Measurements from ENCODE around the gene ROBO2. TPM values are rescaled to one million over a fixed set of nuclear protein-coding genes. Genes with fewer than 3 reads are reported as not detected.

Gene ROBO2
- total and polyA plus RNA-seq, 4 donors: 0.30 to 72.4 (median 3.3) TPM

DNA sequence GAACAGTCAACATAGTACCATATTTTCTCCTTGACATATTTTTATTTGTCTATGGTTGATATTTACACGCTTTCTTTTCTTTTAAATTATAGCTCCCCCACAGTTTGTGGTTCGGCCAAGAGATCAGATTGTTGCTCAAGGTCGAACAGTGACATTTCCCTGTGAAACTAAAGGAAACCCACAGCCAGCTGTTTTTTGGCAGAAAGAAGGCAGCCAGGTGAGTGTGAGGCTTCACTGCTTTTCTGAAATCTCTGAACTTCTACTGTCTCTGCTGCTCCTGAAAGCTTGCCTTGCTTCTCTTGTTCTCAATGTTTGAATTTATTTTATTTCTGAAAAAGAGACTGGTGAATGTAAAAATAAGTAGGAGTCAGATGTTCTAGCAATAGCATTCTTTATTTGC lies 506.3 kb downstream of the ROBO2 start:
- Histone ChIP-seq H3K4me1 (ENCODE audit: control insufficient read depth in 5 of 5, insufficient read depth in 5 of 5, low read length in 5 of 5) (peaks cover 0 to 8% (median 0%) of the 10 kb centered on the region in 5 donors), H3K27me3 (ENCODE audit: control insufficient read depth in 3 of 3, insufficient read depth in 3 of 3, low read length in 2 of 3) (peaks cover 0 to 3% (median 0%) of the 10 kb centered on the region in 3 donors), H3K9me3 (ENCODE audit: control insufficient read depth in 4 of 4, insufficient read depth in 3 of 4, low read length in 3 of 4) (no peaks in the 10 kb centered on the region), H3K4me3 (no peak overlapping the region), H3K27ac (ENCODE audit: low read depth in 1 of 2, low read length in 1 of 2) (no peak overlapping the region), H3K36me3 (ENCODE audit: control insufficient read depth in 4 of 4, insufficient read depth in 4 of 4, low read length in 4 of 4) (peaks cover 0 to 14% (median 2%) of the 10 kb centered on the region in 4 donors), H3K9ac (ENCODE audit: insufficient read depth in 1 of 2, low read length in 2 of 2) (no peak overlapping the region)
- 77 to 85% methylated on average over 3 of the region's 3 CpGs for WGBS, 2 donors
- TF ChIP-seq, protein P1, sequence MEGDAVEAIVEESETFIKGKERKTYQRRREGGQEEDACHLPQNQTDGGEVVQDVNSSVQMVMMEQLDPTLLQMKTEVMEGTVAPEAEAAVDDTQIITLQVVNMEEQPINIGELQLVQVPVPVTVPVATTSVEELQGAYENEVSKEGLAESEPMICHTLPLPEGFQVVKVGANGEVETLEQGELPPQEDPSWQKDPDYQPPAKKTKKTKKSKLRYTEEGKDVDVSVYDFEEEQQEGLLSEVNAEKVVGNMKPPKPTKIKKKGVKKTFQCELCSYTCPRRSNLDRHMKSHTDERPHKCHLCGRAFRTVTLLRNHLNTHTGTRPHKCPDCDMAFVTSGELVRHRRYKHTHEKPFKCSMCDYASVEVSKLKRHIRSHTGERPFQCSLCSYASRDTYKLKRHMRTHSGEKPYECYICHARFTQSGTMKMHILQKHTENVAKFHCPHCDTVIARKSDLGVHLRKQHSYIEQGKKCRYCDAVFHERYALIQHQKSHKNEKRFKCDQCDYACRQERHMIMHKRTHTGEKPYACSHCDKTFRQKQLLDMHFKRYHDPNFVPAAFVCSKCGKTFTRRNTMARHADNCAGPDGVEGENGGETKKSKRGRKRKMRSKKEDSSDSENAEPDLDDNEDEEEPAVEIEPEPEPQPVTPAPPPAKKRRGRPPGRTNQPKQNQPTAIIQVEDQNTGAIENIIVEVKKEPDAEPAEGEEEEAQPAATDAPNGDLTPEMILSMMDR (IDR thresholded peaks at IDR 0.05; ENCODE audit: control extremely low read depth, extremely low read depth): no peak
- ATAC-seq (ENCODE audit: insufficient read depth, low FRiP score) (no peak), DNase-seq (no peak)

DNA sequence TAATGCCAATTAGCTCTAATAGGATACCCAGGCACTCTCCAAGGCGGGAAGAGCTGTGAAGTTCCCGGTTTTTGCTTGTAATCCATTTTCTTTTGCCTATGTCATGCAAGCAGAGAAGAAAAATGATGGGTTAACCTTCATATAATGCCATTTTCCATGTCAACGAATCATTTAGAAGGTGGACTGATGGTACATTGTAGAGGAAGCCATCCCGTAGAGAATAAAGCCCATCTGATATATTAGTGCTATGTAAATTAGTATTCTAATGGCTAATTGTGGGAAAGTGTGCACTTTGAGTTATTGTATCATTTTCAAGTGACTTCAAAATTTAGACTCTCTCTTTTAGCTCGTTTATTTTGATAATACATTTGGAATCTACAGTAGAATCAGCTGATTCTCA lies 509.1 kb downstream of the ROBO2 start:
- Histone ChIP-seq H3K4me1 (ENCODE audit: control insufficient read depth in 5 of 5, insufficient read depth in 5 of 5, low read length in 5 of 5) (no peaks in the 10 kb centered on the region), H3K4me3 (no peak overlapping the region), H3K27me3 (ENCODE audit: control insufficient read depth in 3 of 3, insufficient read depth in 3 of 3, low read length in 2 of 3) (peaks cover 0 to 3% (median 0%) of the 10 kb centered on the region in 3 donors), H3K9ac (ENCODE audit: insufficient read depth in 1 of 2, low read length in 2 of 2) (no peak overlapping the region), H3K36me3 (ENCODE audit: control insufficient read depth in 4 of 4, insufficient read depth in 4 of 4, low read length in 4 of 4) (peaks cover 0 to 24% (median 8%) of the 10 kb centered on the region in 4 donors), H3K9me3 (ENCODE audit: control insufficient read depth in 4 of 4, insufficient read depth in 3 of 4, low read length in 3 of 4) (no peaks in the 10 kb centered on the region), H3K27ac (ENCODE audit: low read depth in 1 of 2, low read length in 1 of 2) (no peak overlapping the region)
- TF ChIP-seq, protein P1 (IDR thresholded peaks at IDR 0.05; ENCODE audit: control extremely low read depth, extremely low read depth): no peak
- DNase-seq (no peak), ATAC-seq (ENCODE audit: insufficient read depth, low FRiP score) (no peak)
- 84 to 85% methylated on average over 5 of the region's 5 CpGs for WGBS, 2 donors

DNA sequence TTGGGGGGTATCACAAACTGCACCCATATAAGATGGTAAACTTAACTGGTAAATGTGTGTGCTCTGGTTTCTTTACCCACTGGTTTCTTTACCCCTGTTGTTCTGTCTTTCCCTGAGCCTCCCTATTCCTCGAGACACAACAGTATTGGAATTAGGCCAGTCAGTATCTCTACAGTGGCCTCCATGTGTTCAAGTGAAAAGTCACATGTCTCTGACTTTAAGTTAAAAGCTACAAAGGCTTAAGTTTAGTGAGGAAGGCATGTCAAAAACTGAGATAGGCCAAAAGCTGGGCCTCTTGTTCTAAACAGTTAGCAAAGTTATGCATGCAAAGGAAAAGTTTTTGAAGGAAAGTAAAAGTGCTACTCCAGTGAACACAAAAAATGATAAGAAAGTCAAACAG lies 513.3 kb downstream of the ROBO2 start:
- Histone ChIP-seq H3K4me1 (ENCODE audit: control insufficient read depth in 5 of 5, insufficient read depth in 5 of 5, low read length in 5 of 5) (no peaks in the 10 kb centered on the region), H3K36me3 (ENCODE audit: control insufficient read depth in 4 of 4, insufficient read depth in 4 of 4, low read length in 4 of 4) (peaks cover 0 to 21% (median 7%) of the 10 kb centered on the region in 4 donors), H3K27ac (ENCODE audit: low read depth in 1 of 2, low read length in 1 of 2) (no peak overlapping the region), H3K27me3 (ENCODE audit: control insufficient read depth in 3 of 3, insufficient read depth in 3 of 3, low read length in 2 of 3) (peaks cover 0 to 3% (median 0%) of the 10 kb centered on the region in 3 donors), H3K9ac (ENCODE audit: insufficient read depth in 1 of 2, low read length in 2 of 2) (no peak overlapping the region), H3K4me3 (no peak overlapping the region), H3K9me3 (ENCODE audit: control insufficient read depth in 4 of 4, insufficient read depth in 3 of 4, low read length in 3 of 4) (no peaks in the 10 kb centered on the region)
- 79 to 94% methylated on average over 1 of the region's 1 CpG for WGBS, 2 donors
- DNase-seq: no peak
- no peak for ATAC-seq (ENCODE audit: insufficient read depth, low FRiP score)
- TF ChIP-seq, protein P1 (IDR thresholded peaks at IDR 0.05; ENCODE audit: control extremely low read depth, extremely low read depth): no peak

DNA sequence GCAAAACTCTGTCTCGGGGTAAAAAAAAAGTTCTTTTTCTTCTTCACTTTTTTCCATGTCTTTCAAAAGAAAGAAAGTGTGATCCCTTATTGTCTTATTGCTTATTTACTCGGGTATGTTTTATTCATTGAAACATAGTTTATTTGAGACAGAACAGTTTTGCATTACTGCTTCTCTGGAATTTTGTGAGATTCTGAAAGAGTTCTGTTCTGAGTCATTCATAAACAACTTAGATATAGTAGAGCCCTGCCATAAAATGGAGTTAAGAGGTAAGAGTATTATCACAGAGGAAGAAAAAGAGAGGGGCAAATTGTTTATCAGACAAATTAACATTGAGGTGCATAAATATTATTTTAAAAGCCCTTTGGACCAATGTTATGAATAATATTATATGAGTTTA lies 522.2 kb downstream of the ROBO2 start:
- no peaks in the 10 kb centered on the region for H3K4me1 ChIP-seq (ENCODE audit: control insufficient read depth in 5 of 5, insufficient read depth in 5 of 5, low read length in 5 of 5)
- H3K9me3 ChIP-seq (ENCODE audit: control insufficient read depth in 4 of 4, insufficient read depth in 3 of 4, low read length in 3 of 4): no peaks in the 10 kb centered on the region
- TF ChIP-seq, protein P1 (IDR thresholded peaks at IDR 0.05; ENCODE audit: control extremely low read depth, extremely low read depth): no peak
- H3K27ac ChIP-seq (ENCODE audit: low read depth in 1 of 2, low read length in 1 of 2): no peak overlapping the region
- no peak overlapping the region for H3K9ac ChIP-seq (ENCODE audit: insufficient read depth in 1 of 2, low read length in 2 of 2)
- H3K36me3 ChIP-seq (ENCODE audit: control insufficient read depth in 4 of 4, insufficient read depth in 4 of 4, low read length in 4 of 4): peaks cover 0 to 24% (median 10%) of the 10 kb centered on the region in 4 donors
- DNase-seq: no peak
- ATAC-seq (ENCODE audit: insufficient read depth, low FRiP score): no peak
- no peak overlapping the region for H3K4me3 ChIP-seq
- WGBS, 2 donors: 85% methylated on average over 2 of the region's 2 CpGs
- H3K27me3 ChIP-seq (ENCODE audit: control insufficient read depth in 3 of 3, insufficient read depth in 3 of 3, low read length in 2 of 3): peaks cover 0 to 6% (median 0%) of the 10 kb centered on the region in 3 donors
